Urinary bladder (tissue), 4 donors: ENCODE measurements around the gene RAB35. TPM values are rescaled to one million over a fixed set of nuclear protein-coding genes. Genes with fewer than 3 reads are reported as not detected.

Source experiments
- DNase-seq: peaks from one replicate; pipeline ENCODE4 v3.0.0-alpha.2; 2015; ENCODE audit errors: extremely low spot score
- H3K27ac ChIP-seq: one replicate; pipeline ENCODE4 v1.5.1; 2013; ENCODE audit warnings: low read depth, mild to moderate bottlenecking, moderate library complexity
- H3K36me3 ChIP-seq: one replicate; pipeline ENCODE4 v1.6.1; 2013; ENCODE audit warnings: mild to moderate bottlenecking, moderate library complexity; ENCODE audit not compliant: insufficient read depth
- H3K4me1 ChIP-seq: one replicate; pipeline ENCODE4 v1.6.1; 2013; ENCODE audit warnings: mild to moderate bottlenecking, moderate library complexity; ENCODE audit not compliant: insufficient read depth
- H3K4me3 ChIP-seq: one replicate; pipeline ENCODE4 v1.5.1; 2013; ENCODE audit warnings: low read depth, low read length
- WGBS: extraction: QIAGEN DNeasy Blood & Tissue Kit; methylation state at CpG from one replicate; pipeline ENCODE4 v1.1.7; 2013; 5-methylcytosine and 5-hydroxymethylcytosine counted together
- polyA plus RNA-seq: library from polyadenylated mRNA; stranded (reverse); fragments of 200-250 nt; gene quantifications from one replicate; pipeline ENCODE4 v1.2.3, GENCODE V29; 2013
- total RNA-seq: library from RNA; depleted of rRNA; stranded (reverse); fragments of >200 nt; gene quantifications from one replicate; pipeline ENCODE4 v1.2.3, GENCODE V29; 2014
- donor health status: healthy with polysubstance abuse.
- donor health status: healthy.

RAB35 gene
- total and polyA plus RNA-seq, 2 donors: 14.9 to 42.4 TPM

DNA sequence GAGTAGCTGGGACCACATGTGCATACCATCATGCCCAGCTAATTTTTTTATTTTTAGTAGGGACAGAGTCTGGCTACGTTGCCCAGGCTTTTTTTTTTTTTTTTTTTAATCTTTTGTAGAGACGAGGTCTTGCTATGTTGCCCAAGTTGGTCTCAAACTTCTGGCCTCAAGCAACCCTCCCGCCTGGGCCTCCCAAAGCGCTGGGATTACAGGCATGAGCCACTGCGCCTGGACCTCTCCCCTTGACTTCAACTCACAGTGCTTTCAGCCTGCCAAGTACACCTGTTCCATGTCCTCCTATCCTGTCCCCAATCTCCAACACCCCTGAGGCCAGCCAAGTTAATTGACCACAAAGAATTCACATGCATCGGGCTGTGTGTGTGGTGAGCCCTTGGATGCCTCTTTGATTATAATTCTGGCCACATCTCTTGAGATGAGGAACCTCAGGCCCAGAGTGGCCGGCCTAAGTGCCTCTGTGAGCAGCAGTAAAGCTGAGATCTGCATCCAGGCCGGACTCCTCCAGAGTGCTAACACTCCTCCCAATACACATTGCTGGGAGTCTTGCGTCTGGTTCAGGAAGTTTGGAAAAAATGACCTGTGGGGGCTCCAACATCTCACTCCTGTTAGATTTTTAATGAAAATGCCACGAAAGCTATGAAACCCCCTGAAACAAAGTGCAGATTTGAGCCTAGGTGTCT, 6.8 kb downstream of the RAB35 start:
- no peaks in the 10 kb centered on the region for H3K4me1 ChIP-seq
- H3K4me3 ChIP-seq: no peak overlapping the region
- no peaks in the 10 kb centered on the region for H3K36me3 ChIP-seq
- WGBS: 82% methylated on average over 10 of the region's 10 CpGs
- DNase-seq: no peak
- no peak overlapping the region for H3K27ac ChIP-seq

DNA sequence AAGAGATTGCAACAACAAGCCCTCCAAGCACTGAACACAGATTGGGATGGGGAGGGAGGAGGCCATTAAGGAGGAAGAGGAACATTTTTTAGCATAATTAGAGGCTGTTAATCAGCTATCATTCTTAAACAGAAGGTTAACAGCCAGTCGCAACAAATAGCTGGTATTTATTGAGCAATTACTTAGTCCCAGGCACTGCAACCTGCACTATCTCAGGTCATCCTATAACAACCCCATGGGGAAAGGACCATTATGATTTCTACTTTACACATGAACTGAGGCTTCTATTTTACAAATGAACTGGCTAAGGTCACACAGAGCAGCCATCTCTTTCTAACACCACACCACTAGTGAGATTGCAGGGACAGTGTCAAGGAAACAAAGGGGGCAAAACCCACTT, 10.4 kb downstream of the RAB35 start:
- H3K4me3 ChIP-seq: no peak overlapping the region
- H3K27ac ChIP-seq: no peak overlapping the region
- DNase-seq: no peak
- H3K36me3 ChIP-seq: no peaks in the 10 kb centered on the region
- H3K4me1 ChIP-seq: no peaks in the 10 kb centered on the region
- WGBS: 84% methylated on average over 1 of the region's 1 CpG

DNA sequence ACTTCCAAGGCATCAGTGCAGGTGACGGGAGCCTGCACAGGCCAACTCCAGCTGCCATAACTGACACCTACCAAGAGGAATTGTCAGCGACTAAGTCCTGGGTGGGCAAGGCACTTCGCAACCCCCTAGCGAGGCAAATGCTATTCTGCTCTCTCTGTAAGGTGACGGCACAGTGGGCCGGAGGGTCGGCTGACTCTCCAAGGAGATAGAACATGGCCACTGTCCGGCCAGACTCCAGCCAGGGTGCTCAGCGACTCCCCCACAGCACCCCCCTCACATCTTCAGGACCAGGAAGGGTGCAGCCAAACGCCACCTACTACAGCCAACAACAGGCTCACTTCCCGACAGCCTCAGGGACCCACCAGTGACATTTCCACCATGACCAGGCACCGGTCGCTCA, 13.2 kb downstream of the RAB35 start:
- Histone ChIP-seq H3K36me3 (no peaks in the 10 kb centered on the region), H3K4me1 (no peaks in the 10 kb centered on the region), H3K27ac (no peak overlapping the region), H3K4me3 (no peak overlapping the region)
- WGBS: 94% methylated on average over 13 of the region's 13 CpGs
- no peak for DNase-seq

DNA sequence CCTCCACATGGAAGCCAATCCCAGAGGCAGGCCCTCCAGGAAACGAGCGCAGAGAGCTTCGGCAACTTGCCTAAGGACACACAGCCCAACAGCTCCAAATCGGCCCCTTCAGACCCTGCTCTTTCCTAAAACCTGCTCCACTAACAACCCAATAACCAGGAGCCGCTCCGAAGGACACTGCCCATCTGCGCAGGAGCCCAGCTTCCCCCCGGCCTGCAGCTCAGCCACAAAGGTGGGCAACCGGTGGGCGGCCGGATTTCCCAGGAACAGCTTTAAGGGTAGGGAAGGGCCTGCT, 13.6 kb downstream of the RAB35 start:
- 91% methylated on average over 11 of the region's 11 CpGs for WGBS
- Histone ChIP-seq H3K4me1 (no peaks in the 10 kb centered on the region), H3K4me3 (no peak overlapping the region), H3K27ac (no peak overlapping the region), H3K36me3 (peaks cover 2% of the 10 kb centered on the region)
- no peak for DNase-seq

DNA sequence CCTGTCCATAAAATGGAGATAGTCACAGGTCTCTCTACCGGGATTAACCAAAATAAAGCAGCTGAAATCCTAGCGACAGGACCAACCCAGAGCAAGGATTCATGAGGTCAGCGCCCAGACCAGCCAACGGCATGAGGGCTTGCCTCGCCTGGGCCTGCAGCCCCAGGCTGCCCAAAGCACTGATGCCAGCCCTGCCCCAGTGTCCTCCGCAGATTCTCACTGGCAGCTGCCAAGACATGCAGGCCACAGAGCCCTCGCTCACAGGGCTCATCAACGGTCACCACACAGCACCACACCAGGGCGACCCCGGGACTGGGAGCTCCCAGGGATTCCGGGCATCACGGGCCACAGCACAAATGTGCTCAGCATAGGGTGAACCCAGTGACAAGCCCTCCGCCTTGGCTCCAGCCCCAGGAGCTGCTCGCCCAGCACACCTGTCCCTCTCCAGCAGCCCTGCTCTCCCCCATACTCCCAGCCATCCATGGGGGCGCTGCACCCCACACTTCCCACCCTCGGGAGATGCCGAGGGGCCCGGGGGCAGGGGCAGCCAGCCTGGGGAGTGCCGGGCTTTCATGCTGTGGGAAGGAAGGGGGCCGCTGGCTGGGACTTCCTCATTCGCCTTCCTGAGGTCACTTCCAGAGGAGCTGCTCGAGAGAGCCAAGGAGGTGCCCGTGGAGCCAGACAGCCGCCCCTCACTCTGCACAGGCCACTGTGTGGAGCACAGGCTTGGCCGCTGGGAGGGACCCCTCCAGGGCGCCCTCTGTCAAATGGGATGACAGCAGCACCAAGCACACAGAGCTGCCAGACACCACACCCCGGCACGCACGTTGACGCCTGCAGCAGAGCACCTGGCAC, 14.1 kb downstream of the RAB35 start:
- 81% methylated on average over 30 of the region's 30 CpGs for WGBS
- no peak for DNase-seq
- Histone ChIP-seq H3K4me3 (no peak overlapping the region), H3K36me3 (peaks cover 2% of the 10 kb centered on the region), H3K27ac (no peak overlapping the region), H3K4me1 (no peaks in the 10 kb centered on the region)

DNA sequence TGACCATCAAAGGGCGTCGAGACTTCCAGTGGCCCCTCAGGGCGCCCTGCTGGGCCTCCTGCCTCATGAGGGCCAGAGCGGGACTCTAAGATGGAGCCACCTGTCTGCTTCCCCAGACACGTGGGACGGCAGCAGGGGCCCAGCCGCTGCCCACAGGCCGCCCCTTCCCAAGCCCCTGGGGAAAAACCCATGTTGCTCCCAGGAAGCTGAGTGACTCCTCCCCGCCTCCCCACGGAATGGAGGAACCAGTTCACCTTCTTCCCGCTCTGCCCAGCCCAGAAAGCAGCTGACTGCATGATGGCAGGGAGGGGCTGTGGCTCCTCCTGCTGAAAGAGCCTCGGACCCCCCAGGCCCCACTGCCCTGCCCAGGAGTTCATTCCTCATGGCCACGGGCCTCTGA, 14.9 kb downstream of the RAB35 start:
- 71% methylated on average over 13 of the region's 13 CpGs for WGBS
- peaks cover 2% of the 10 kb centered on the region for H3K36me3 ChIP-seq
- no peak for DNase-seq

DNA sequence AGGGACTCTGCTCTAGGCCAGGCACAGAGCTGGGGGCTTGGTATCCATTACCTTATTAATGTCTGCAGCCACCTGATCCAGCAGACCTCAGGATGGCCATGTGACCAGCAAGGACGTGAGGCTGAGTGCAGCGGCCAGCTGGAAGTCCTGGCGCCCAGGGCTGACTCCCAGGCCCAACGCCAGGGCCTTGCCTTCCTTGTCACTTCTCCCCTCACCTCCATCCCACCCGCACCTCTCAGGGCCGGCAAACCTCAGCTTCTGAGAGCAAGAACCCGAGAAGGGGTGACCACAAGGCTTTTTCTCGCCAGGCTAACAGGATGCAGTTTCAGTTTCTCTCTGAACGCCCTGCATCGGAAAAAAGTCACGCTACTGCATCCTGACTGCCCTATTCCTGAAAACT, 15.4 kb downstream of the RAB35 start:
- H3K4me1 ChIP-seq: no peaks in the 10 kb centered on the region
- 33% methylated on average over 11 of the region's 11 CpGs for WGBS
- peaks cover 2% of the 10 kb centered on the region for H3K36me3 ChIP-seq
- no peak for DNase-seq
- H3K27ac ChIP-seq: no peak overlapping the region
- no peak overlapping the region for H3K4me3 ChIP-seq

More for the DNA sequence above, 14.9 kb downstream of the RAB35 start:
- Histone ChIP-seq H3K4me3 (no peak overlapping the region), H3K4me1 (no peaks in the 10 kb centered on the region), H3K27ac (no peak overlapping the region)

DNA sequence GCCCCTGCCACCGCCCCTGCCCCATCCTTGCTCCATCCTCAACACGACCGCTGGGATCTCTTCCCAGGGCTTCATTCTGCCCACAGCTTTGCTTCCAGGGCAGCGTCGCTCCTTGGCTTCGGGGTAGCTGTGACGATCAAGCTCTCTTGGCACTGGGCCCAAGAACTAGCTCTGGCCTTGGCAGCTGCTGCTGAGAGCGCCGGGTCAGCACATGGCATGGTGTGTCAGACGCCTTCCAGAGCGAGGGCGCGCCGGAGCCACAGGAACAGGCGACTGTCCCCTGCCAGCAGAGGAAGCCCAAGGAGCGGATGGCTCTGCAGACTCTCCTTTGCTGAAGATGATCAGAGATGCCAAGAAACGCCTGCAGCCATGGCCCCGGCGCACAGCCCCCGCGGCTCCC, 15.9 kb downstream of the RAB35 start:
- WGBS: 28% methylated on average over 21 of the region's 21 CpGs

DNA sequence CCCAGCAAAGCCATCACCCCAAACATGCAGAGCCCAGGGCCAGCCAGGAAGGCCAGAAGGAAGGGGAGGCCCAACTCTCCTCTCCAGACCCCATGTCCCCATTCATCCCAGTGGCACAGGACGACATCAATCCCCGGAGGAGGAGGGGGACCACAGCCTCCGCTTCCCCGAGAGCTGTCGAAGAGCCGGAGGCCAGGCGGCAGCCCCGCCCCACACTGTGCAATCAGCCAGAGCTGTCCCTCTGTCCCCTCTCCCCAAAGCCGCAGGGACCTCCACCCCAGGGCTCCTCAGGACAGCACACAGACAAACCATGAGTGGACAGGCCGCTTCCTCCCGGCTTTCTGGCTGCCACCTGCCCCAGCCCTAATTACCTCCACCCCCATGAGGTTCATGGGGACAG, 16.8 kb downstream of the RAB35 start:
- WGBS: 96% methylated on average over 11 of the region's 11 CpGs
- H3K27ac ChIP-seq: no peak overlapping the region

More for the DNA sequence above, 15.9 kb downstream of the RAB35 start:
- Histone ChIP-seq H3K27ac (no peak overlapping the region), H3K4me1 (no peaks in the 10 kb centered on the region), H3K4me3 (no peak overlapping the region), H3K36me3 (peaks cover 2% of the 10 kb centered on the region)
- DNase-seq: no peak

DNA sequence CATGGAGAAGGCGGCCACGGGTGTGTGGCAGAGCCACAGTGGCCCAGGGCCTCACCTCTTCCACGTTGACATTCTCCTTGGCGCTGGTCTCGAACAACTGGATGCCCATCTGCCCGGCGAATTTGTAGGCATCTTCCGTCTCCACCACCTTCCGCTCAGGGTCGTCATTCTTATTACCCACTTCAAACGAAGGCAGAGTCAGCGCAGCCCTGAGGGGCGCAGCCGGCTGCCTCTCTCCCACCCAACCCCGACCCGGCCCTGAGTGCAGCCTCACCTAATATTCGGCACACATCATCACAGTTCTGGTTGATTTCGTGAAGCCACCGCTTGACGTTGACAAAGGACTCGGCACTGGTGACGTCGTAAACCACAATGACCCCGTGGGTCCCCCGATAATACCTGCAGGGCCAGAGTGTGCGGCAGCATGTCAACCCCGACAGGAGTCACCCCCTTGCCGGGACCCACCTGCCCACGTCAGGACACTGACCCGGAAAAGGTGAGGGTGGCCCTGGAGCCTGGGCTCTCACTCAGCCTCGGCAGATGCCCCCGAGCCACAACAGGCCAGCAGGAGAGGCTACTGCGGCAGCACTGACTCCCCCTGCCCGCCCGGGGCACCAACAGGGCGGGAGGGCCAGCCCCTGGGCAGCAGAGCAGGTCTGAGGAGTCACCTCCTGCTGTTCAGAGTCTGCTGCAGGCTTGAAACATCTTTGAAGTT, 17.6 kb downstream of the RAB35 start:
- DNase-seq: no peak
- no peak overlapping the region for H3K27ac ChIP-seq
- H3K36me3 ChIP-seq: peaks cover 7% of the 10 kb centered on the region
- 95% methylated on average over 36 of the region's 36 CpGs for WGBS
- no peak overlapping the region for H3K4me3 ChIP-seq
- no peaks in the 10 kb centered on the region for H3K4me1 ChIP-seq

More for the DNA sequence above, 16.8 kb downstream of the RAB35 start:
- Histone ChIP-seq H3K36me3 (peaks cover 3% of the 10 kb centered on the region), H3K4me3 (no peak overlapping the region), H3K4me1 (no peaks in the 10 kb centered on the region)
- no peak for DNase-seq

DNA sequence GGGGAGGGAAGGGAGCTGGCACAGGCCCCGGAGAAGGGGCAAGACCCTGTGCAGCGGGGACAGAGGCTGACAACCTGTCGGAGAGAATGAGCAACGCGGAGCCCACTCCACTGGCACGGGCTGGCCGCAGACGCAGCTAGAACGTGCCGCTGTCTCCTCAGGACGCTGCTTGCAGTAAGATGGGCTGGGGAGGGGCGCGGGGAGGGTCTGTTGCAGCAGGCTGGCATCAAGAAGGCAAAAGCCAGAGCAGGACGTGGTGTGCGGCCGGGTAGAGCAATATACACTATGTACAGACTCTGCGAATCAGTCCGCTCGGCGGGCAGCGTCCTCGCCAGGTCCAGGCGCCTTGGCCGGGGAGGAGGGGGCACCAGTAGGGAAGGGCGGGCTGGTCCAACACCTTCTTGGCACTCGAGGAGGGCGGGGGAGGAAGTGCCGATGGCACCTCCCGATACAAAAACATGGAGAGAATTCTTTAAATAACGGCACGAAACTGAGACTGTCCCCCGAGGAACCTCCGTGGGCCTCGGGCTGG, 19.8 kb downstream of the RAB35 start:
- Histone ChIP-seq H3K27ac (no peak overlapping the region), H3K4me3 (no peak overlapping the region), H3K36me3 (peaks cover 7% of the 10 kb centered on the region), H3K4me1 (no peaks in the 10 kb centered on the region)
- no peak for DNase-seq
- WGBS: 92% methylated on average over 34 of the region's 34 CpGs

DNA sequence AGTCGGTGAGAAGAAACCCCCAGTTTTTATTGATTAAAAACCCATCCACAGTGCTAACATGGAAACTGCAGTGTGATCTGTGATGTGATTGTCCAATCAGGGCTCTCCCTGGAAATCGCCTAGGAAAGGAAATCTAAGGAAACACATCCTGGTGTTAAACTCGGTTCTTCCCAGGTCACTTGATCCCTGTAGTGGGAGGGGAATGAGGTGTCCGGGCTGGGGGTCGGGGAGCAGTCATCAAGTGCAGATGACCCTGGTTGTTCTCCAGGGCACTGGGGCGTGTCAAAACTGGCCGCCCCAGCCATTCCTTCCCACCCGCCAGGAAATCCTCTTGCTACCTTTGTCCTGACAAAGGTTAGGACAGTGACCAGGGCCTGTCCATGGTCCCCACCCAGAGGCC, 20.8 kb downstream of the RAB35 start:
- 68% methylated on average over 8 of the region's 8 CpGs for WGBS
- H3K4me1 ChIP-seq: no peaks in the 10 kb centered on the region
- DNase-seq: no peak

DNA sequence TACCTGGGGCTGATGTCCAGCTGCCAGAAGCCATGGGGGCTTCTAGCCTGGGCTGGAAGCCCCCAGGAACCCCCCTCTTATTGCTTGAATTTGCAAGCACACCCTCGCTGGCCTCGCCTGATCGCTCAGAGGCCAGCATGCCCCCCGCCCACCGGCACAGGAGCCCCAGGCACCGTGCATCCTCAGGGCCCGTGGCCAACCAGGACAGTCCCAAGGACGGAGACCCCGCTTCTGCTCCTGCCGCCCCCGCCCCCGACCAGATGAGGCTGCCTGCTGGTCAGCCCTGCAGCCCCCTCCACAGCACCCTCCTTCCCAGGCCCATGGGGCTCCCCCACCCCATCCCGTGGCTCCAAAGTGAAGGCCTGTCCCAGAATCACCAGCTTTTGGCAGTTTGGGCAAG, 21.2 kb downstream of the RAB35 start:
- WGBS: 90% methylated on average over 13 of the region's 13 CpGs
- Histone ChIP-seq H3K4me1 (no peaks in the 10 kb centered on the region), H3K27ac (no peak overlapping the region), H3K4me3 (no peak overlapping the region), H3K36me3 (peaks cover 7% of the 10 kb centered on the region)
- no peak for DNase-seq

More for the DNA sequence above, 20.8 kb downstream of the RAB35 start:
- Histone ChIP-seq H3K4me3 (no peak overlapping the region), H3K36me3 (peaks cover 7% of the 10 kb centered on the region), H3K27ac (no peak overlapping the region)
